NCI-H128 (cell line): Measurements from ENCODE around the gene CCT3.
"Not testable (repeated sequence)": the region's sequence is repeated elsewhere in the genome, so short reads cannot be mapped to it uniquely, and the experiment has no call there.

Experiments
- DNase-seq: peaks from one replicate; lab custom pipeline; 2025; ENCODE audit not compliant: unreplicated experiment; lab: John Stamatoyannopoulos, UW

CCT3 gene

GRCh38 chr1:156337052-156337887, 822 bp downstream of the CCT3 start:
- no peak for DNase-seq

- no peak for DNase-seq
These were observed 1.9 kb downstream of the CCT3 start for GRCh38 chr1:156336242-156336641.

- not testable (repeated sequence) for DNase-seq
These were observed 14.9 kb downstream of the CCT3 start for GRCh38 chr1:156323179-156323578.

- no peak for DNase-seq
These were observed 17.5 kb downstream of the CCT3 start for GRCh38 chr1:156320560-156320959.

- DNase-seq, result no peak
These were observed 18.4 kb downstream of the CCT3 start for GRCh38 chr1:156319664-156320063.

GRCh38 chr1:156316909-156317308, 21.2 kb downstream of the CCT3 start:
- no peak for DNase-seq

- DNase-seq, result no peak
These were observed 27.1 kb downstream of the CCT3 start for GRCh38 chr1:156310962-156311361.

GRCh38 chr1:156308078-156308477, 30.0 kb downstream of the CCT3 start:
- DNase-seq, result no peak

GRCh38 chr1:156305215-156305614, 32.9 kb downstream of the CCT3 start:
- DNase-seq, result no peak

- no peak for DNase-seq
These were observed 34.9 kb downstream of the CCT3 start for GRCh38 chr1:156303241-156303640.

- DNase-seq, result no peak
These were observed 39.2 kb downstream of the CCT3 start, which contains the start of gene VHLL for GRCh38 chr1:156298852-156299357. Gene VHLL, minus strand, starts transcription at chr1:156299307. Its CDS starts 118 bp downstream, at chr1:156299189.

- DNase-seq, result no peak
These were observed 42.6 kb downstream of the CCT3 start, which contains the start of gene GLMP for GRCh38 chr1:156295391-156295947. Gene GLMP, minus strand, starts transcription at chr1:156295679. Its CDS starts 34 bp downstream, at chr1:156295645.

- DNase-seq, result no peak
These were observed 44.2 kb downstream of the CCT3 start for GRCh38 chr1:156293895-156294294.

GRCh38 chr1:156293098-156293434, 45.0 kb downstream of the CCT3 start:
- no peak for DNase-seq

GRCh38 chr1:156291226-156292061, 46.6 kb downstream of the CCT3 start:
- DNase-seq, result no peak

GRCh38 chr1:156289857-156290256, 48.2 kb downstream of the CCT3 start:
- no peak for DNase-seq

GRCh38 chr1:156286061-156286460, 52.0 kb downstream of the CCT3 start:
- no peak for DNase-seq

- DNase-seq, result no peak
These were observed 52.7 kb downstream of the CCT3 start for GRCh38 chr1:156285437-156285836.

GRCh38 chr1:156284757-156285156, 53.3 kb downstream of the CCT3 start:
- no peak for DNase-seq

- no peak for DNase-seq
These were observed 54.0 kb downstream of the CCT3 start, which contains the start of gene TMEM79 for GRCh38 chr1:156284112-156284511. Gene TMEM79, plus strand, starts transcription at chr1:156284325. Its CDS starts 902 bp downstream, at chr1:156285227.

- DNase-seq, result no peak
These were observed 54.6 kb downstream of the CCT3 start for GRCh38 chr1:156283521-156283920.
